HFF-Myc (cell line): ENCODE measurements around the gene NTPCR.
"Not testable (repeated sequence)": the region's sequence is repeated elsewhere in the genome, so short reads cannot be mapped to it uniquely, and the experiment has no call there.

Experiments
- DNase-seq: peaks from one replicate; pipeline ENCODE4 v3.0.0-alpha.2; 2011; ENCODE audit warnings: low read depth; ENCODE audit errors: extremely low read depth
- H3K4me3 ChIP-seq: replicated peaks from 2 replicates; pipeline ENCODE4 v1.5.1; 2011; ENCODE audit warnings: low read depth, mild to moderate bottlenecking, control low read depth, low read length
- TF ChIP-seq, protein P1 (sequence below): IDR thresholded peaks from 2 replicates; pipeline ENCODE4 v1.5.1; 2012; ENCODE audit warnings: mild to moderate bottlenecking, low read depth, low read length, control low read depth; ENCODE audit errors: missing control alignments

NTPCR gene

DNA sequence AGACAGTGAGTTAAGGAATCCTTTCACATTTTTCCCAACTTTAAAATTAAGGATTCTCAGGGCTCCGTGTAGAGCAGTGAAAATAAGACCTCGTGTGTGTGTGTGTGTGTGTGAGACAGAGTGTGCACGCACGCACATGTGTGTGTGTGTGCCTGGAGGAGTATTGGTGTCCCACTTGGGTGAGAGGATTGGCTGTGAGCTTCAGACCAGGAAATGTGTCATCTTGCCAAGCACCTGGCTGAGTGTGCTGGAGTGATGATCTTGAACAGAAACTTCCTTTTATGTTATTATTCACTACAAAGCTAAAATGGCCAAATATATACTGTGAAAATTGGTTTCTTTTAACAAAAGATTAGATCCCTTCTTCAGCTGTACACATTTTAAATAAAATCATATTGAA is 35.2 kb upstream of the NTPCR start:
- no peak overlapping the region for H3K4me3 ChIP-seq
- DNase-seq, result no peak
- TF ChIP-seq, protein P1, sequence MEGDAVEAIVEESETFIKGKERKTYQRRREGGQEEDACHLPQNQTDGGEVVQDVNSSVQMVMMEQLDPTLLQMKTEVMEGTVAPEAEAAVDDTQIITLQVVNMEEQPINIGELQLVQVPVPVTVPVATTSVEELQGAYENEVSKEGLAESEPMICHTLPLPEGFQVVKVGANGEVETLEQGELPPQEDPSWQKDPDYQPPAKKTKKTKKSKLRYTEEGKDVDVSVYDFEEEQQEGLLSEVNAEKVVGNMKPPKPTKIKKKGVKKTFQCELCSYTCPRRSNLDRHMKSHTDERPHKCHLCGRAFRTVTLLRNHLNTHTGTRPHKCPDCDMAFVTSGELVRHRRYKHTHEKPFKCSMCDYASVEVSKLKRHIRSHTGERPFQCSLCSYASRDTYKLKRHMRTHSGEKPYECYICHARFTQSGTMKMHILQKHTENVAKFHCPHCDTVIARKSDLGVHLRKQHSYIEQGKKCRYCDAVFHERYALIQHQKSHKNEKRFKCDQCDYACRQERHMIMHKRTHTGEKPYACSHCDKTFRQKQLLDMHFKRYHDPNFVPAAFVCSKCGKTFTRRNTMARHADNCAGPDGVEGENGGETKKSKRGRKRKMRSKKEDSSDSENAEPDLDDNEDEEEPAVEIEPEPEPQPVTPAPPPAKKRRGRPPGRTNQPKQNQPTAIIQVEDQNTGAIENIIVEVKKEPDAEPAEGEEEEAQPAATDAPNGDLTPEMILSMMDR, result no peak

DNA sequence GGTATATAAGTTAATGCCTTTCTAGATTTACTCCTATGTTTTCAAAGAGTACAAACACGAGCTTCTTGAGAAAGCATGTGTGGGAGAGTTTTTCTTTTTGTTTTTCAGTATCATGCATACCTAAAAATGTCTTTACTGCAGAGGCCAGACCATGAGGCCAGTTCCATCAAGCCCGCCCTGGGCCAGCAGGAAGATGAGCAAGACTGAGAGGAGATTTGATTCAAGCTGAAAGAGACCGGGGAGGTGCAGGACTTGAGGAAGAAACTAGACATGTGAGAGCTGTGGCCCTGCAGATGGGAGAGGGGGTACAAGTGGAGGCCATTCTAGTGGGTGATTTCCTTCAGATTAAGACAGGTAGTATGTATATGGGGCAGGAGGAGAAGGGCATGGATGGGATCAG is 33.4 kb upstream of the NTPCR start:
- DNase-seq, result no peak
- TF ChIP-seq, protein P1, result no peak
- no peak overlapping the region for H3K4me3 ChIP-seq

DNA sequence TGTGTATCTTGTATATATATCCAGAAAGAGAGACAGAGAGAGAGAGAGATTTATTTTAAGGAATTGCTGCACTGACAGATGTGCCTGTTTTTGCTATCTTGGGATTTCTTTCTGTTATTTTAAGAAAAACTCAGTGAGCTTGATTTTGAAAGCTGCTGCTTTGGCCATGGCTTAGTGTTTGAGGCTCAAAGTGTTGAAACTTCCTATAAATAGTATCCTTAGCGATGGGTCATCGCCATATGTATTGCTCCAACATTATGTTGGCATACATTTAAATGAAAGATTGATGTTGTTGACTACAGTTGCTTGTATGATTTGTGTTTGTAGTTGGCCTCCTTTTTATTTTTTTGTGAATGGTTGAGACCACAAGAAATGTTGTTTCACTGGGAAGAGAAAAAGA is 29.0 kb upstream of the NTPCR start:
- no peak for DNase-seq
- TF ChIP-seq, protein P1, result no peak
- H3K4me3 ChIP-seq, result no peak overlapping the region

DNA sequence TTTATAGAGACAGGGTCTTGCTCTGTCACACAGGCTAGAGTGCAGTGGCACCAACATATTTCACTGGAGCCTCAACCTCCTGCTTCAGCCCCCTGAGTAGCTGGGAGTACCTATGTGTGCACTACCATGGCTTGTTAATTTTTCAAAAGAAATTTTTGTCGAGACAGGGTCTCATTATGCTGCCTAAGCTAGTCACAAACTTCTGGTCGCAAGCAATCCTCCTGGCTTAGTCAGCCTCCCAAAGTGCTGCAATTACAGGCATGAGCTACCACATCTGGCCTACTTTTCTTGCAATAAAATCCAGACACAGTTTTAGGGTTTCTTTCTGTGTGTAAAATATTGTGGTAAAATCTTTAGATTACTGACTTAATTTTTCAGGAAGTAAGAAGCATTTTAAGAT is 27.9 kb upstream of the NTPCR start:
- TF ChIP-seq, protein P1, result no peak
- H3K4me3 ChIP-seq, result no peak overlapping the region
- no peak for DNase-seq

DNA sequence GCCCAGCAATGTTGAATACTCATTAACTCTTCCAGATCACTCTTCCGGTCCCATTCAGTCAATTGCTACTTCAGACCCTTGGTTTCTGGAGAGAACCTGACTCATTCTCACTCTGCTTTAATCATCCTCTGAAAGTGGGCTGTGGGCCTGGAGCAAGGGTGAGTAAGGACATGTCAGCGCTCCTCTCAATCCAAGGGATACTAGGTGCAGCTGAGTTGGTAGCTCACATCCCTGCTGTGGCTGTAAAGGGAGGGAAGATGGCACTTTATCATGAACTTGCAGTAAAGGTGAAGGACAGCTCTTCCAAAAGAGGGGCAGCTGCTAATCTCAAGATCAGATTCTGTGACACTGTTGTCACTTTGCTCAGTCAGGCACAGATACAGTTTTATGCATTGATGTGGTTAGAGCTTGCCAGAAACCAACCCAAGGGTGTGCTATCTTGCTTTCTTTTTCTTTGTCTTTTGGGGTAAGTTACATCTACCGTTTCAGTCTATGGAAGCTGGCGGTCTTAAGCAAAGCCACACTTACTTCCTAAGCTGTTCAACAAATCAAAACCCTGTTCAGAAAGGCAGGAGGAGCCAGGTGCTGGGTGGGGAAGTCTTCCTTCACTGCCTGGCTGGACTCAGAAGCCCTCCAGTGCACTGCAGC is 26.5 kb upstream of the NTPCR start:
- TF ChIP-seq, protein P1, result no peak
- H3K4me3 ChIP-seq, result no peak overlapping the region
- DNase-seq, result no peak

DNA sequence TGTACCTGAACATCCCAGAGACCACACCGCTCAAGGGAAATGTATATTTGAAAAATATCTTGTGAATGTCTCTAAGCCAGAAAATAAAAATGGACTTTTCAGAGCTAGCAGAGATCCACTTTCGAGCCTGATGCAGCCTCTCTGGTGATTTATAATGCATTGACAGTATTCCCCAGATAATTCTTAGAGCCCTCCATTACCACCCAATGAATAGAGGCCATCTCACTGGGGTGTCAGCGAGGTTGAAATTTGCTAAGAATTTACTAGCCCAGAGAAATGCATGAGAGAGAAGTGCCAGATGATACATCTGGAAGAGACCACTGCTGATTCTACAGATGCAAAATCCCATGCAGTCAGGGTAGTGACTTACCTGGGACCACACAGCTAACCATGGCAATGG is 25.5 kb upstream of the NTPCR start:
- no peak overlapping the region for H3K4me3 ChIP-seq
- TF ChIP-seq, protein P1, result no peak
- DNase-seq, result no peak

DNA sequence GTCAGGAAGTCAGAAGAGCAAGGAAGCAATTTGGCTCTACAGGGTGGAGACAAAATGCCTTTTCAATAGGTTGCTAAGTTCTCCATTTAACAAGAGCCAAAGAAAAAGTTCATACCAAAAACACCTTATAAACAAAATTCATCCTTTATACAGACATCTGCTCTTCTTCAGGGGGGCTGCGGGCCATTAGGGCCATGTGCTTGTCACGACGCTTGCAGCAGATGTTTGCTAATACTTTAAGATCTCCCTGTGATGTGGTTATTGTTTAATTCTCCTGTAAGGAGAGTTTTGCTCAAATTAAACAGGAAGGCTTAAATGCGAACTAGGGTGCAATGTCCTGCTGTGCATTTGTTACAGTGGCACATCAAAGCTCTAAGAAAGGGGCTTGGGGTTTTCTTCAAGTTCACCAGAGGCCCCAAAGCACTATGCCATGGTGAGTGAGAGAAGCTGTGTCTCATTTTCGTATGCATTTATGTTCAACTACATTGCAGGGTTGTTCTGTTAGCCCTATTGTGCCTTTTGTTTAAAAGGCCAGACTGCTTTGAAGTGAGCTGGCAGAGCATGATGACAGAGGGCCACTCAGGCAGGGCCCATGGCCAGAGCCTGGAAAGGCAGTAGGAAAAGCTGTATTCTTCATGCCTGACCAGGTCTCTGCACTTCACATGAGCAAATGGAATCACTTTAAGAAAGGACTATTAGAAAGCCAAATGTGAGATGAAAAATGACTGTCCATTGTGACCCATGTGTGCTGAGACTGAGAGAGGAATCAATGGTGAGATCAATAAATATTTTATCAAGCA is 24.8 kb upstream of the NTPCR start:
- DNase-seq, result no peak
- TF ChIP-seq, protein P1, result no peak
- H3K4me3 ChIP-seq, result no peak overlapping the region

DNA sequence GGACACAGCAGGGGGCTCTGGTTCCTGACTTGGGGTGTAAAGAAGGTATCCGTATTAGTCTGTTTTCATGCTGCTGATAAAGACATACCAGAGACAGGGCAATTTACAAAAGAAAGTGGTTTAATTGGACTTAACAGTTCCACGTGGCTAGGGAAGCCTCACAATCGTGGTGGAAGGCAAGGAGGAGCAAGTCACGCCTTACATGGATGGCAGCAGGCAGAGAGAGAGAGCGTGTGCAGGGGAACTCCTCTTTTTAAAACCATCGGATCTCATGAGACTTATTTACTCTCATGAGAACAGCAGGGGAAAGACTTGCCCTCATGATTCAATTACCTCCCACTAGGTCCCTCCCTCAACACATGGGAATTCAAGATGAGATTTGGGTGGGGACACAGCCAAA is 23.2 kb upstream of the NTPCR start:
- not testable (repeated sequence) for DNase-seq, H3K4me3 ChIP-seq
